Measurements from ENCODE around the gene HTR4. TPM values are rescaled to one million over a fixed set of nuclear protein-coding genes. Genes with fewer than 3 reads are reported as not detected.

The HTR4 gene
- total and polyA plus RNA-seq, 4 experiments from 2014 or later = not detected

DNA sequence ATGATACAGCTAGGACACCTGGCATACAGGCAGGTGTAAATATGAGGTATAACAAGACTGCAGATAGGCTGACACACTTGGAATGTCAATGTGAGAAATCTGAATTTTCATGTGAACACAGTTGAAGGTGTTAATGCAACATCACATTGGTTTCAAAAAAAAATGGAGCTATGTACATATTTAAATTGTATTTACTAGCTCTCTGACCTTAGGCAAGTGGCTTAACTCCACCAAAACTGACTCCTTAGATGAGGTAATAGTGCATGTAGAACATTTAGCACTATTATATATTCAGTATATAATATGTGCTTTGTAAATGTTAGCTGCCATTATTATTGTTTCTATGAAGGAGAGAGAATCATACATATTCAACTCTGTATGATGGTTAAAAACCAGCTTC, 48.0 kb downstream of the HTR4 start:
- DNase-seq = no peak
- ChIA-PET CTCF (ENCODE audit: partially characterized antibody) (no interaction called here), POLR2A (ENCODE audit: partially characterized antibody) (no interaction called here)
- peaks cover 2% of the 10 kb centered on the region in 2 donors for H3K27me3 Mint-ChIP-seq
- no peaks in the 10 kb centered on the region for H3K27me3 ChIP-seq (ENCODE audit: insufficient read depth, low read length)
- no peak overlapping the region for H3K27ac Mint-ChIP-seq
- H3K4me1 Mint-ChIP-seq = no peaks in the 10 kb centered on the region
- H3K36me3 ChIP-seq (ENCODE audit: insufficient read depth, low read length) = no peaks in the 10 kb centered on the region
- intact Hi-C loops (cut with micrococcal nuclease) = no loop called here
- H3K36me3 Mint-ChIP-seq = no peaks in the 10 kb centered on the region
- H3K4me1 ChIP-seq (ENCODE audit: insufficient read depth, low read length) = no peaks in the 10 kb centered on the region
- no peak overlapping the region for H3K27ac ChIP-seq (ENCODE audit: low read depth, low read length)
- H3K9me3 ChIP-seq (ENCODE audit: control insufficient read depth in 1 of 2, low read length in 2 of 2) = no peaks in the 10 kb centered on the region
- no peak overlapping the region for H3K4me3 ChIP-seq (ENCODE audit: low read length in 2 of 2)
- peaks cover 0 to 5% (median 0%) of the 10 kb centered on the region in 8 donors for H3K9me3 Mint-ChIP-seq
- no peak overlapping the region for H3K4me3 Mint-ChIP-seq

DNA sequence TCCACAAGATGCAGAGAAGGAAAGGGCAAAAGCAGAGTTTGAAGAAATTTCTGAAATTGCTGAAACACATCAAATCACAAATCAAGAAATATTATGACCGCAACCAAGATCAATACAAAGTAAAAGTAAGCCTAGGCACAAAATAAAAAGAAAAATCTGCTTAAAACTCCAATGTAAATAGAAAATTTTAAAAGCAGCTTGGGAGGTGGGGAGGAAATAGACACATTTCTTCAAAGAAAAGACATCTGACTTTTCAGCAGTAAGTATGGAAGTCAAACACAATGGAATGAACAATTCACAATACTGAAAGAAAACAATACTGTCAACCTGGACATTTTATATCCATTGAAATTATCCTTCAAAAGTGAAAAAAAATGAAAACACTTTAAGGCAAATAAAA, 55.1 kb downstream of the HTR4 start:
- no peaks in the 10 kb centered on the region for H3K36me3 ChIP-seq (ENCODE audit: insufficient read depth, low read length)
- H3K4me3 ChIP-seq (ENCODE audit: low read length in 2 of 2) = no peak overlapping the region
- Mint-ChIP-seq H3K4me3 (no peak overlapping the region), H3K9me3 (peaks cover 0 to 11% (median 8%) of the 10 kb centered on the region in 8 donors), H3K27ac (no peak overlapping the region), H3K36me3 (no peaks in the 10 kb centered on the region), H3K27me3 (peaks cover 5 to 6% of the 10 kb centered on the region in 2 donors), H3K4me1 (no peaks in the 10 kb centered on the region)
- H3K4me1 ChIP-seq (ENCODE audit: insufficient read depth, low read length) = no peaks in the 10 kb centered on the region
- no peaks in the 10 kb centered on the region for H3K9me3 ChIP-seq (ENCODE audit: control insufficient read depth in 1 of 2, low read length in 2 of 2)
- intact Hi-C loops (cut with micrococcal nuclease) = no loop called here
- DNase-seq = no peak
- CTCF ChIA-PET (ENCODE audit: partially characterized antibody) = no interaction called here
- H3K27ac ChIP-seq (ENCODE audit: low read depth, low read length) = no peak overlapping the region
- POLR2A ChIA-PET (ENCODE audit: partially characterized antibody) = no interaction called here
- H3K27me3 ChIP-seq (ENCODE audit: insufficient read depth, low read length) = no peaks in the 10 kb centered on the region

DNA sequence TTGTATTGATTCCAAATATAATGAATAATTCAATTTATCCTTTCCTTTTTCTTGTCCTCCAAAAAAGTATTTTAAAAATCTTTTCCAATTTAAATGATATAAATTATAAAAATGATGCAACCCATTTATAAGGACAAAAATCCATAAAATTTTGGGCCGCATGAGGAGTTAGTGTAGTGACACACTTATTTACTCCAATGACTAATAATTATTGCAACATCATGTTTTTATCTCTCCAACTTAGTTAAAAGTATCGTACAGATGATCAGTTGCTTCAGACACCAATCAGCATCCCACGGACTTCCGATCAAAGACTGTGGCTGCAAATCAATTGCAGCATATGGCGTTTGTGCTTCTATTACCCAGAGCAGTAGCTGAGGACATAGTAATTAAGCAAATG, 58.6 kb downstream of the HTR4 start:
- Histone ChIP-seq H3K27me3 (ENCODE audit: insufficient read depth, low read length) (no peaks in the 10 kb centered on the region), H3K36me3 (ENCODE audit: insufficient read depth, low read length) (no peaks in the 10 kb centered on the region), H3K9me3 (ENCODE audit: control insufficient read depth in 1 of 2, low read length in 2 of 2) (no peaks in the 10 kb centered on the region), H3K4me1 (ENCODE audit: insufficient read depth, low read length) (no peaks in the 10 kb centered on the region), H3K4me3 (ENCODE audit: low read length in 2 of 2) (no peak overlapping the region), H3K27ac (ENCODE audit: low read depth, low read length) (no peak overlapping the region)
- H3K9me3 Mint-ChIP-seq = peaks cover 0 to 11% (median 8%) of the 10 kb centered on the region in 8 donors
- no peaks in the 10 kb centered on the region for H3K36me3 Mint-ChIP-seq
- no peak for DNase-seq
- H3K4me1 Mint-ChIP-seq = no peaks in the 10 kb centered on the region
- no peak overlapping the region for H3K4me3 Mint-ChIP-seq
- intact Hi-C loops (cut with micrococcal nuclease) = no loop called here
- CTCF ChIA-PET (ENCODE audit: partially characterized antibody) = no interaction called here
- H3K27me3 Mint-ChIP-seq = peaks cover 10 to 12% of the 10 kb centered on the region in 2 donors
- H3K27ac Mint-ChIP-seq = no peak overlapping the region
- POLR2A ChIA-PET (ENCODE audit: partially characterized antibody) = no interaction called here

DNA sequence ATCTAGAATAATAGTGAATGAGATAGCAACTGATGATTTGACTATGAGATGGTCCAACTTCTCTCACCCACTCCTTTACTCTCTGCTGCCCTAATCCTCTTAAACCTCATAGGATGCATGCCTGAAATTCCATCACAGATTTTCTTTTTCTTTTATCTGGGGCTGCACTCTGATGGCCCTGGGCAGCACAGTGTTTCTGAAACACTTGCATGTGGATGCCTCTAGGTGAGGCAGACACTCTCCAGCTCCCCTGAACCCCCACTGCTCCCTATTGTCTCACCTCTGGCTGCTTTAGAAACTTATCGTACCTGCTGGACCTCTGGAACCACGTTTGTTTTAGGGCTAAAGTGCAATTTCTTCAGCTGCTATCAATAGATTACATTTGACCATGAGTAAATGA, 67.5 kb downstream of the HTR4 start:
- POLR2A ChIA-PET (ENCODE audit: partially characterized antibody) = no interaction called here
- no peaks in the 10 kb centered on the region for H3K4me1 Mint-ChIP-seq
- no peaks in the 10 kb centered on the region for H3K27me3 ChIP-seq (ENCODE audit: insufficient read depth, low read length)
- no peaks in the 10 kb centered on the region for H3K9me3 Mint-ChIP-seq
- CTCF ChIA-PET (ENCODE audit: partially characterized antibody) = no interaction called here
- no peak overlapping the region for H3K27ac Mint-ChIP-seq
- H3K4me3 ChIP-seq (ENCODE audit: low read length in 2 of 2) = no peak overlapping the region
- no peaks in the 10 kb centered on the region for H3K36me3 ChIP-seq (ENCODE audit: insufficient read depth, low read length)
- H3K27me3 Mint-ChIP-seq = peaks cover 1 to 3% of the 10 kb centered on the region in 2 donors
- no peak for DNase-seq
- intact Hi-C loops (cut with micrococcal nuclease) = no loop called here
- no peaks in the 10 kb centered on the region for H3K36me3 Mint-ChIP-seq
- no peaks in the 10 kb centered on the region for H3K9me3 ChIP-seq (ENCODE audit: control insufficient read depth in 1 of 2, low read length in 2 of 2)
- H3K4me1 ChIP-seq (ENCODE audit: insufficient read depth, low read length) = no peaks in the 10 kb centered on the region
- H3K4me3 Mint-ChIP-seq = no peak overlapping the region
- no peak overlapping the region for H3K27ac ChIP-seq (ENCODE audit: low read depth, low read length)

DNA sequence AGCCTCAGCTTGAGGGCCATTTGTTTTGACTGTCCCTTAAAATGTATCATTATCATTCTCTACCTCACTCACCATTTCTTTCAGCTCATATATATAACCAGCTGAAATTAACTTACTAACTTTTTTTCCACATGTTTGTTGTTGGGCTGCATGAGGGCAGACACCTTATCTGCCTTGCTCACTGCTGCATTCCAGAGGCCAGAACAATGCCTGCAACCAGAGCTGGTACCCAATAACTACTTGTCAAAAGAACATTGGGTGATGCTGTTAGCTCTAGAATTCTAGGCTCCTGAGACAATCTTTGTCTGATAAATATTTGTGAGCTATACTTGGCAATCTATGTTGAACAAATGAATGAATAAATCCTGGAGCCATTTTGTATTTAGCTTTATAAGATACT, 68.3 kb downstream of the HTR4 start:
- H3K9me3 Mint-ChIP-seq = no peaks in the 10 kb centered on the region
- intact Hi-C loops (cut with micrococcal nuclease) = no loop called here
- H3K4me3 Mint-ChIP-seq = no peak overlapping the region
- ChIA-PET CTCF (ENCODE audit: partially characterized antibody) (no interaction called here), POLR2A (ENCODE audit: partially characterized antibody) (no interaction called here)
- H3K36me3 Mint-ChIP-seq = no peaks in the 10 kb centered on the region
- H3K4me1 Mint-ChIP-seq = no peaks in the 10 kb centered on the region
- Histone ChIP-seq H3K27ac (ENCODE audit: low read depth, low read length) (no peak overlapping the region), H3K4me1 (ENCODE audit: insufficient read depth, low read length) (no peaks in the 10 kb centered on the region), H3K36me3 (ENCODE audit: insufficient read depth, low read length) (no peaks in the 10 kb centered on the region), H3K27me3 (ENCODE audit: insufficient read depth, low read length) (no peaks in the 10 kb centered on the region), H3K9me3 (ENCODE audit: control insufficient read depth in 1 of 2, low read length in 2 of 2) (no peaks in the 10 kb centered on the region), H3K4me3 (ENCODE audit: low read length in 2 of 2) (no peak overlapping the region)
- H3K27me3 Mint-ChIP-seq = peaks cover 1 to 3% of the 10 kb centered on the region in 2 donors
- H3K27ac Mint-ChIP-seq = no peak overlapping the region
- DNase-seq = no peak

DNA sequence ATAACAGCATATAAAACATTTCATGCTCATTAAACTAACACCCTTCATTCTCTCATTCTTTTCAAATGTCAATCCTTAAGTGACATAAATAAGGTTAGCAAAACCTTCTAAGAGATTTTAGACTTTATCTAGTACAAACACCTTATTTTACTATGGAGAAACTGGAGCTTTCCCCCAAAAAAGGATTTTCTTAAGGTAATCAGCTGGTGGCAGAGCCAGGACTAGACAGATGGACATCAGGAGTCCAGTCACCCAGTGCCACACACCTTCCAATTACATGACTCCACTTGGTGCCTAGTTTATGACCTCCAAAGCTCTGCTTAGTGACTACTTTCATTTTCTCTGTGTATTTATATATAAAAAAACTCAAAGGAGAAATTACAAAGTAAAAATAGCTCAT, 70.2 kb downstream of the HTR4 start:
- Histone ChIP-seq H3K36me3 (ENCODE audit: insufficient read depth, low read length) (no peaks in the 10 kb centered on the region), H3K27ac (ENCODE audit: low read depth, low read length) (no peak overlapping the region), H3K9me3 (ENCODE audit: control insufficient read depth in 1 of 2, low read length in 2 of 2) (no peaks in the 10 kb centered on the region), H3K4me1 (ENCODE audit: insufficient read depth, low read length) (no peaks in the 10 kb centered on the region), H3K27me3 (ENCODE audit: insufficient read depth, low read length) (no peaks in the 10 kb centered on the region), H3K4me3 (ENCODE audit: low read length in 2 of 2) (no peak overlapping the region)
- intact Hi-C loops (cut with micrococcal nuclease) = no loop called here
- POLR2A ChIA-PET (ENCODE audit: partially characterized antibody) = no interaction called here
- Mint-ChIP-seq H3K9me3 (peaks cover 0 to 6% (median 0%) of the 10 kb centered on the region in 8 donors), H3K36me3 (no peaks in the 10 kb centered on the region), H3K4me3 (no peak overlapping the region), H3K27ac (no peak overlapping the region), H3K4me1 (no peaks in the 10 kb centered on the region), H3K27me3 (peaks cover 1 to 3% of the 10 kb centered on the region in 2 donors)
- CTCF ChIA-PET (ENCODE audit: partially characterized antibody) = no interaction called here
- DNase-seq = no peak

DNA sequence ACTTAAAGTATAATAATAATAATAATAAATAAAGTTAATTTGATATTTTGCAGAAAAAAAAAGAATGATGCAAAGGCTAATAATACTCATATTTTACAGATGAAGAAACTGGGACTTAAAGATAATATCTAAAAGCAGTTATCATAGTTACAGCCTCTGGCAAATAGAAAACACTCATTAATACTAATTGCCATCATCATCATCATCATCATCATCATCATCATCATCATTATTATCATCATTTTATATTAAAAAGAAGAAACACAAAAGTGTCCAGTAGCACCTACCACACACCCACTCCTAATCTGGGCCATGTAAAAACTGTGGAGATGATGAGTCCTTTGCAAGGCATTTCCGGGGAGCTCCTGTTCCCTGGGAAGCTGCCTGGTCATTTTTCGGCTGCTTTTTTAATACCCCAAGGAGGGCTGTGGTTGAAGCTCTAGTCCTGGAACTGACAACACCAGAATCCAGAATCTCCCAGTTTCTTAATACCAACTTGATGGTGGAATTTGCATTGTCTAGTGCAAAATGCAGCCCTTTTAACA, 70.8 kb downstream of the HTR4 start:
- Mint-ChIP-seq H3K9me3 (peaks cover 0 to 6% (median 0%) of the 10 kb centered on the region in 8 donors), H3K36me3 (no peaks in the 10 kb centered on the region), H3K4me1 (no peaks in the 10 kb centered on the region), H3K27me3 (peaks cover 1 to 3% of the 10 kb centered on the region in 2 donors), H3K4me3 (no peak overlapping the region), H3K27ac (no peak overlapping the region)
- Histone ChIP-seq H3K9me3 (ENCODE audit: control insufficient read depth in 1 of 2, low read length in 2 of 2) (no peaks in the 10 kb centered on the region), H3K36me3 (ENCODE audit: insufficient read depth, low read length) (no peaks in the 10 kb centered on the region), H3K27ac (ENCODE audit: low read depth, low read length) (no peak overlapping the region), H3K4me1 (ENCODE audit: insufficient read depth, low read length) (no peaks in the 10 kb centered on the region), H3K4me3 (ENCODE audit: low read length in 2 of 2) (no peak overlapping the region), H3K27me3 (ENCODE audit: insufficient read depth, low read length) (no peaks in the 10 kb centered on the region)
- POLR2A ChIA-PET (ENCODE audit: partially characterized antibody) = no interaction called here
- CTCF ChIA-PET (ENCODE audit: partially characterized antibody) = no interaction called here
- DNase-seq = no peak
- intact Hi-C loops (cut with micrococcal nuclease) = no loop called here

DNA sequence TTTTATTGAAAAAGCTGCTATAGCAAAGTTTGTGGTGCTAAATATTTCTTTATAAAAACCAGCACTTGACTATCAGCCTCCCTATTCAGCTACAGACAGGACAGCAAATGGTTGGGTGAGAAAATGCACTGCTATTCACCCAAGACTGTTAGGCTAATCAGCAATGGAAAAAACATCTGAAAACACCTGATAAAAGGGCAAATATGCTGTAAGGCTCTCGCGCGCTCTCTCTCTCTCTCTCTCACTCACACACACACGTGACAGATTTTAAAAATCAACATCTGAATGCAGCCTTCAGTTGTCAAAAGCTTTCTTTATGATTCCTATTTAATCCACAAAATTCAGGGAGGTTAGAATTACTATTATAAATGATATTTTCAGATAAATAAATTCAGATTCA, 80.2 kb downstream of the HTR4 start:
- no peaks in the 10 kb centered on the region for H3K36me3 Mint-ChIP-seq

More for the DNA sequence above, 80.2 kb downstream of the HTR4 start:
- ChIA-PET CTCF (ENCODE audit: partially characterized antibody) (no interaction called here), POLR2A (ENCODE audit: partially characterized antibody) (no interaction called here)
- Histone ChIP-seq H3K36me3 (ENCODE audit: insufficient read depth, low read length) (no peaks in the 10 kb centered on the region), H3K4me3 (ENCODE audit: low read length in 2 of 2) (no peak overlapping the region), H3K4me1 (ENCODE audit: insufficient read depth, low read length) (no peaks in the 10 kb centered on the region), H3K27ac (ENCODE audit: low read depth, low read length) (no peak overlapping the region), H3K27me3 (ENCODE audit: insufficient read depth, low read length) (no peaks in the 10 kb centered on the region), H3K9me3 (ENCODE audit: control insufficient read depth in 1 of 2, low read length in 2 of 2) (no peaks in the 10 kb centered on the region)
- Mint-ChIP-seq H3K27ac (no peak overlapping the region), H3K4me1 (no peaks in the 10 kb centered on the region), H3K9me3 (peaks cover 0 to 5% (median 0%) of the 10 kb centered on the region in 8 donors), H3K27me3 (peaks cover 4% of the 10 kb centered on the region in 2 donors), H3K4me3 (no peak overlapping the region)
- no peak for DNase-seq
- intact Hi-C loops (cut with micrococcal nuclease) = loop anchor here (10.0 kb wide), 1 partner anchor 51 kb away; no protein-coding TSS in a partner anchor

Data from CD4-positive, alpha-beta memory T cell (primary cell).